GM19193 (cell line): ENCODE measurements around the gene WASF3.

Source experiments
- POLR2A ChIP-seq: IDR thresholded peaks from 4 replicates; pipeline ENCODE4 v1.6.1; 2011; ENCODE audit not compliant: insufficient read depth, insufficient read length; ENCODE audit errors: extremely low read depth

Gene WASF3

DNA sequence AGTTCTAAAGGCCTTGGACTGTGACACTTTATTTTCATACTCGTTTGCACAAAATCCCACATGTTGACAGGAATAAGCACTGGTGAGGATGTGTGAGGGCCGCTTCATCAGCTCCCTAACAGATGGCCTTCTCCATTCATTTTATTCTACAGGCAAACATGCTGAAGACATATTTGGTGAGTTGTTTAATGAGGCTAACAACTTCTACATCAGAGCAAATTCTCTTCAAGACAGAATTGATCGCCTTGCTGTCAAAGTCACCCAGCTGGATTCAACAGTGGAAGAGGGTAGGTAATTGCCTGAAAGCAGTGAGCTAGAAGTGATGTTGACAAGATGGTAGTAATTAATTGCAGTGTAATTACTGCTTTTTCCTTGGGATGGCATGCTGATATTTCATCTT is 107.4 kb downstream of the WASF3 start:
- no peak for TF ChIP-seq POLR2A

- TF ChIP-seq POLR2A: no peak
Observed at GRCh38 chr13:26668357-26669146, 111.1 kb downstream of the WASF3 start.

DNA sequence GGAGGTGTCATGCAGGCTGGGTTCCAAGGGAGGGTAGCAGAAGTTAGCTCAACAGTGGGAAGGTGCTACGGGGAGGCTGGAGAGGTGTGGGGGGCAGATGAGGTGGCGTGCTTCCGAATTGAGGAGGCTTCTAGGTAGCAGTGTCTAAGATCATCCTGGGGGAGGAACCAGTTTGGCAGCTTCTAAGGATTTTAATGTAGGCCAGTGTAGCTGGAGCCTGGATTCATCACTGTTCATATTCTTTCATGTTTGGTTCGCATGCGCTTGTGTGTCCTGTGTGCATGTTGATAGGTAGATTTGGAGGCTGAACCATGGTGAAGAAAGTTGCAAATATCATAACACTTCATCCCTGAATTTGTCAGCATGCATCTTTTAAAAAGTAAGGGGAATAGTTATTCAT is 116.4 kb downstream of the WASF3 start:
- no peak for TF ChIP-seq POLR2A

GRCh38 chr13:26677156-26677555 is 119.7 kb downstream of the WASF3 start:
- TF ChIP-seq POLR2A: no peak

- TF ChIP-seq POLR2A: no peak
Observed at GRCh38 chr13:26678330-26678729, 120.8 kb downstream of the WASF3 start.

DNA sequence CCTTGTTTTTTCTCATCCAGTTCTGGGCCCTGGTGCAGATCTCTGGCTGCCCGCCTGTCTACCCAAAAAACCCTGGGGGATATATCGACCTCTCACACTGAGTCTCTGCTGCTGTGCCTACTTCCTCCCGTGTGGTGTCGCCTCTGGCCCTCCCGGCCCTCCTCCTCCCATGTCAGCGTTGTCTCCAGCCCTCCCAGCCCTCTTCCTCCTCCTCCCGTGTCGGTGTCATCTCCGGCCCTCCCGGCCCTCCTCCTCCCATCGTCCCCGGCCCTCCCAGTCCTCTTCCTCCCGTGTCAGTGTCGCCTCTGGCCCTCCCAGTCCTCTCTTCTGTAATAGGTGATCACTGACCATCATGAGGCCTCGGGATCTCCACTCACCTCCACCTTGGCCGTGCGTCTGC is 121.3 kb downstream of the WASF3 start:
- TF ChIP-seq POLR2A: no peak

- TF ChIP-seq POLR2A: no peak
Observed at GRCh38 chr13:26679411-26680122, 122.1 kb downstream of the WASF3 start.

DNA sequence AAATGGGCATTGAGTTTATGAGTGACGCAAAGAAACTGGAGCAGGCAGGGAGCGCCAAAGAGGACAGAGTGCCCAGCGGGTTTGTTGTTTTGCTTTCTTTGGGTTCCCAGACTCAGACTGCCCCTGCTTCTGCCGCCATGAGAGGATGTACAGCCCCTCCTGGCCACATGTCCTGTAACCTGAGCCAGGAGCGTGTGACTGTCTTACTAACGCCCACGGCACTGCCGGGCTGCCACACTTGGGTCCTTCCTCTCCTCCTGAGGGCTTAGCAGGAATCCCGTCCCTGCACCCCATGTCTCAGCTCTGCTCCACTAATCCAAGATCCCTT is 122.6 kb downstream of the WASF3 start:
- no peak for TF ChIP-seq POLR2A

DNA sequence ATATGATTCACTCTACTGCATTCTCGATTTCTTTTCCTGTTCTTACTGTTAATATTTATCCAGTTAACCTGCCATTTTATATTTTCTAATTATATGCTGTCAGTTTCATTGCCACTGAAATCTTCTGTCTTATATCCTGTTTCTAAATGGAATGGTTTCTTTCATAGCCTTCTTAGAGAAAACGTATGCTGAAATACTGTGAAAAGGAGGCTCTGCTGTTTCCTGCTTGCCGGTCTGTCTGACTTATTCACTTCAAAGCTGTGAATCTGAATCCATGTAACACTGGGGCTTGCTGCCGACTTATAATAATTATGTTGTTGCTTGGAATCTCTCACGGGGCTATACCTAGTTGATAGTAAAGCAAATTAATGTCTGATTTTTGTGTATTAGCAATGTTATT is 123.1 kb downstream of the WASF3 start:
- TF ChIP-seq POLR2A: no peak

GRCh38 chr13:26681036-26681435 is 123.6 kb downstream of the WASF3 start:
- TF ChIP-seq POLR2A: no peak

GRCh38 chr13:26682606-26683005 is 125.1 kb downstream of the WASF3 start:
- no peak for TF ChIP-seq POLR2A

DNA sequence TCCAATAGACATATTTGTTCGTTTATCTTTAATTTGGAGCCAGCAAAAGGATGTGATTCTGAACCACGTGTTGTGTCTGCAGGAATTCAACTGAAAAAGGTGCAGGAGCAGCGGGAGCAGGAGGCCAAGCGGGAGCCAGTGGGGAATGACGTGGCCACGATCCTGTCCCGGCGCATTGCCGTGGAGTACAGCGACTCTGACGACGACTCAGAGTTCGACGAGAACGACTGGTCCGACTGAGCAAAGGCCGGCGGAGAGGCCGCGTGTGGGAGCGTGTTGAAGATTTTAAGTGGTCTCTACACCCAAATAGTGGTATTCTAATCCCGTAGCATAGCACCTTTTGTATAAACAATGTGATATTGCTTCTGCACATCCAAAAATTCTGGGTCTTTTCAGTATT is 128.1 kb downstream of the WASF3 start:
- no peak for TF ChIP-seq POLR2A

DNA sequence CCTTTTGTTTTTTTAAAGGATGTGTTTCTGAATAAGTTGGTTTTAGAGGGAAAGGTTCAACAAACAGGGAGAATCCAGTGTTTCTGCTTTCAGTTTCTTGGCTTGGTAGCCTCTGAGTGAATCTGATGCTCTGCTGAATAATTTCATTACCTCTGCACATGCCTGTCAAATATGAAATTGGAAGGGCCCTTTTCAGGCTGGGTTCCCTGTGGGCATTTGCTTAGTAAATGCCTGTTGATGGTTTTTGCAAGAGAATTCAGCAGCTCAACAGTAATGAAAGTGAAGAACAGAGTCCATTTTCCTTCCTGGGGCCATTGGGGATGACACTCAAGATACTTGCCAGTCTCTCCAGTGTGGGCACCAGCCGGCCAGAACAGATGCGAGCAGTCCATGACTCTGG is 128.8 kb downstream of the WASF3 start:
- no peak for TF ChIP-seq POLR2A

DNA sequence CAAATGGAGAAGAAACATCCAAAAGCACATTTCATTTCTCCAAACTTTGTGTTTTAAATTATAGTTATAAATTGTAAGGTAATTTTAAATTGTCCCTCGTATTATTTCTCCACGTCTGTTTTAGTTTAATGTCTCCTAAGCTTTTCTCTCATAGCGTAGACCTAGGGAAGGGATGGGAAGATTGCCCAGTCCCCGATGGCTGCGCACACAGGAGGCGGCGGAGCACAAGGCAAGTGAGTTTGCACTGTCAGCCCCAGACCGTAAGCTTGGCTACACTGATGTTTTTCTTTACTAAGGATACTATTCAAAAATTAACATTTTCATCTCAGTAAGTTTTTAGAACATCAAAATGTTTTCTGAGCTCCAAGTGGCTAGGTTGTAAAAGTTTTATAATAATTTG is 130.8 kb downstream of the WASF3 start:
- no peak for TF ChIP-seq POLR2A

- no peak for TF ChIP-seq POLR2A
Observed at GRCh38 chr13:26688980-26689379, 131.5 kb downstream of the WASF3 start.

DNA sequence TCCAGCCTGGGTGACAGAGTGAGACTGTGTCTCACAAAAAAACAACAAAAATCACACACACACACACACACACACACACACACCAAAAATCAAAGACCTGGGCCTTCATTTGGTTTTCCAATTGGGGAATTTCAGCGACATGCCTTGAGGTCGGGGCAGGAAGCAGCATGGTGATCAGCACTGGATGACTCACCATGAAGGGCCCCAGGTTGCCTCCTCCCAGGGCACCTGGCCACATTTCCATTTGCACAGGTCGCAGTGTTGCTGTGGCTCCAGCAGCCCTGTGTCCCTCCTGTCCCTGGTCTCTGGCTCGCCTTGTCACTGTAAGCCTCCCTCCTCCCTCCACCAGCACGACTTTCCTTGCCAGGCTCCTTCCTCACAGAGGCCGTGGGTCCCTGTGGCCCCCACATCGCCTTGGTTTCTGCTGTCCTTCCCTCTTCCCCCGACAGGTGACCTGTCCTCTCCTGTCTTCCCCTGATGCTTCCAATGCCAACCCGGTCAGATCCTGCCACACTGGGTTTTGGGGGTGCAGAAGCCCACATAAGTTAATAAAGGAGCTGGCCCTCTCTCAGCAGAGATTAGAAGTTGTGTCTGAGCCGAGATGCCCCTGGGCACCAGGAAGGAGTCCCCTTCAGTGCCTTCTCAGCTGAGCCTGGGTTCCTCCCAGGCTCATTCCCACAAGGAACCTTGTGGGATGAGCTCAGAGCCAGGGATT is 136.4 kb downstream of the WASF3 start:
- no peak for TF ChIP-seq POLR2A
